SU-DHL-6 (cell line): ENCODE measurements around the gene ZNF568.

Experiments used
- H2AFZ ChIP-seq: fragments of 200-600 bp; sonication (generic); 2 replicates; pipeline ENCODE4 v1.6.1; 2014; ENCODE audit warnings: low read depth, mild to moderate bottlenecking, moderate library complexity, mixed read lengths, antibody characterized with exemption, low read length; ENCODE audit not compliant: severe bottlenecking
- H3F3A ChIP-seq: fragments of 200-600 bp; shearing (Covaris generic); 2 replicates; pipeline ENCODE4 v1.6.0; 2016; ENCODE audit warnings: antibody characterized with exemption, mild to moderate bottlenecking; ENCODE audit not compliant: insufficient read depth
- H3K27ac ChIP-seq: fragments of 200-600 bp; sonication (generic); 2 replicates; pipeline ENCODE4 v1.5.1; 2016; ENCODE audit warnings: low read depth, mild to moderate bottlenecking, low read length, moderate library complexity, mixed read lengths
- H3K27me3 ChIP-seq: fragments of 200-600 bp; sonication (generic), shearing (Covaris generic); 2 replicates; pipeline ENCODE4 v1.6.0; 2014; ENCODE audit warnings: mild to moderate bottlenecking, low read length
- H3K36me3 ChIP-seq: fragments of 200-600 bp; sonication (generic); 2 replicates; pipeline ENCODE4 v1.6.1; 2014; ENCODE audit warnings: mild to moderate bottlenecking, low read length, mixed read lengths
- H3K4me2 ChIP-seq: fragments of 300-600, 200-600 bp; shearing (Covaris generic), sonication (generic); 2 replicates; pipeline ENCODE4 v1.6.0; 2014; ENCODE audit warnings: low read length, low read depth, mild to moderate bottlenecking; ENCODE audit not compliant: poor library complexity, severe bottlenecking
- H3K4me3 ChIP-seq: fragments of 200-600 bp; sonication (generic); 2 replicates; pipeline ENCODE4 v1.5.1; 2014; ENCODE audit warnings: antibody characterized with exemption, low read length, mild to moderate bottlenecking, mixed read lengths; ENCODE audit not compliant: insufficient read depth, poor library complexity, severe bottlenecking
- H3K79me2 ChIP-seq: fragments of 200-600 bp; sonication (generic); 2 replicates; pipeline ENCODE4 v1.6.1; 2014; ENCODE audit warnings: mild to moderate bottlenecking, low read length, moderate library complexity; ENCODE audit not compliant: insufficient read depth
- H3K9ac ChIP-seq: fragments of 200-600 bp; sonication (generic); 2 replicates; pipeline ENCODE4 v1.7.0; 2014; ENCODE audit warnings: mild to moderate bottlenecking, low read length
- H3K9me2 ChIP-seq: fragments of 200-600 bp; sonication (generic); replicated peaks from 2 replicates; pipeline ENCODE4 v1.6.1; 2014; ENCODE audit warnings: low read length; ENCODE audit not compliant: insufficient read depth
- H3K9me3 ChIP-seq: fragments of 200-600 bp; sonication (generic); 2 replicates; pipeline ENCODE4 v1.6.1; 2014; ENCODE audit warnings: low read length, mixed read lengths; ENCODE audit not compliant: insufficient read depth
- H4K20me1 ChIP-seq: fragments of 200-600 bp; sonication (generic); 2 replicates; pipeline ENCODE4 v1.6.1; 2014; ENCODE audit warnings: low read depth, mild to moderate bottlenecking, antibody characterized with exemption, low read length, moderate library complexity, mixed read lengths
- EZH2phosphoT487 ChIP-seq: fragments of 200-600 bp; sonication (generic), shearing (Covaris generic); conservative IDR thresholded peaks from 2 replicates; pipeline ENCODE4 v1.6.1; 2018; ENCODE audit warnings: mild to moderate bottlenecking, antibody characterized with exemption, low read length, moderate library complexity, mixed read lengths
- TF ChIP-seq, protein P1 (sequence below): fragments of 200-600 bp; sonication (generic); IDR thresholded peaks from one replicate; pipeline ENCODE4 v1.5.1; 2017; ENCODE audit warnings: antibody characterized with exemption, mild to moderate bottlenecking, low read length, moderate library complexity; ENCODE audit not compliant: insufficient read depth, poor library complexity, severe bottlenecking

The ZNF568 gene

DNA sequence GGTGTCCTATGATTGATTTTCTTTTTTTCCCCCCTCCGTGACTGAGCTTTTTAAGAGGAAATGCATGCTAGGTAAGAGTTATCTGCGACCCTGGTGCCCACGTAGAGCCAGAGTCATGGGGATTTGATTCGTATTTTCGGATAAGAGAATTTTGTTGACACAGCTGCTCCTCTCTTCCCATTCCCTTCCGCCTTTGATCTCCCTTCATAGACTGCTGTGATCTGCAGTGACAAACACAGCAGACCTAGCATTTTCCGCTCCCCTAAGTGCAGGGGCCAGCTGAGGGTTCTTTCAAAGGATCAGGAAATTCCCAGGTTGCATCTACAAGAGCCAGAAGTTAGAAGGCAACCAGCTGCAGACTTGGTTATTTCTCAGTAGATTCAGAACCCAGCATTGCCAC is 70.5 kb downstream of the ZNF568 start:
- no peak overlapping the region for H3K4me2 ChIP-seq
- no peak overlapping the region for H3K4me3 ChIP-seq
- no peak overlapping the region for H3K9ac ChIP-seq
- no peaks in the 10 kb centered on the region for H3K9me3 ChIP-seq
- no peak overlapping the region for H2AFZ ChIP-seq
- no peaks in the 10 kb centered on the region for H3F3A ChIP-seq
- TF ChIP-seq, protein P1, sequence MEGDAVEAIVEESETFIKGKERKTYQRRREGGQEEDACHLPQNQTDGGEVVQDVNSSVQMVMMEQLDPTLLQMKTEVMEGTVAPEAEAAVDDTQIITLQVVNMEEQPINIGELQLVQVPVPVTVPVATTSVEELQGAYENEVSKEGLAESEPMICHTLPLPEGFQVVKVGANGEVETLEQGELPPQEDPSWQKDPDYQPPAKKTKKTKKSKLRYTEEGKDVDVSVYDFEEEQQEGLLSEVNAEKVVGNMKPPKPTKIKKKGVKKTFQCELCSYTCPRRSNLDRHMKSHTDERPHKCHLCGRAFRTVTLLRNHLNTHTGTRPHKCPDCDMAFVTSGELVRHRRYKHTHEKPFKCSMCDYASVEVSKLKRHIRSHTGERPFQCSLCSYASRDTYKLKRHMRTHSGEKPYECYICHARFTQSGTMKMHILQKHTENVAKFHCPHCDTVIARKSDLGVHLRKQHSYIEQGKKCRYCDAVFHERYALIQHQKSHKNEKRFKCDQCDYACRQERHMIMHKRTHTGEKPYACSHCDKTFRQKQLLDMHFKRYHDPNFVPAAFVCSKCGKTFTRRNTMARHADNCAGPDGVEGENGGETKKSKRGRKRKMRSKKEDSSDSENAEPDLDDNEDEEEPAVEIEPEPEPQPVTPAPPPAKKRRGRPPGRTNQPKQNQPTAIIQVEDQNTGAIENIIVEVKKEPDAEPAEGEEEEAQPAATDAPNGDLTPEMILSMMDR, result no peak
- no peak for TF ChIP-seq EZH2phosphoT487
- H4K20me1 ChIP-seq, result no peaks in the 10 kb centered on the region
- no peaks in the 10 kb centered on the region for H3K27me3 ChIP-seq
- no peak overlapping the region for H3K27ac ChIP-seq
- H3K79me2 ChIP-seq, result no peaks in the 10 kb centered on the region
- H3K36me3 ChIP-seq, result no peaks in the 10 kb centered on the region
- no peaks in the 10 kb centered on the region for H3K9me2 ChIP-seq

DNA sequence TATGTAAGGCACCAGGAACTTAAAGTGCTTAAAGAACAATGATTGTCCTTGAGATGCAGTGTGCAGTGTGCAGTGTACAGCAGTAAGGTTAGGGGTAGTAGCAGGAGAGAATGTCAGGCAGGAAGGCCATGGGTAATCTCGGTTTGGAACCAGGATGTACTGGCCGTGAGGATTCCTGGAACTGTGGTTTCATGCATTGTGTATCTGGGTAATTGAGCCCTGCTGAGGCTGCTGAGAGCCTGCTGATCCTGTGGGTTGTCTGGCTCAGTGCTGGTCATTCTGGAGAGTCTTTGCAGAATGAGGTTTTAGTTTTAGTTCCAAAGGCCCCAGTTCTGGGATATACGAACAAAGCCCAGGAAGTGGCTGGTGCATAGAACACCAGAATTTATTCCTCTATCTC is 71.0 kb downstream of the ZNF568 start:
- no peak overlapping the region for H2AFZ ChIP-seq
- H3K9me2 ChIP-seq, result no peaks in the 10 kb centered on the region
- no peaks in the 10 kb centered on the region for H3F3A ChIP-seq
- H3K4me3 ChIP-seq, result no peak overlapping the region
- TF ChIP-seq, protein P1, result no peak
- no peak for TF ChIP-seq EZH2phosphoT487
- H3K27me3 ChIP-seq, result no peaks in the 10 kb centered on the region
- H3K9ac ChIP-seq, result no peak overlapping the region
- H3K79me2 ChIP-seq, result no peaks in the 10 kb centered on the region
- no peaks in the 10 kb centered on the region for H3K9me3 ChIP-seq
- H3K4me2 ChIP-seq, result no peak overlapping the region
- H3K27ac ChIP-seq, result no peak overlapping the region
- no peaks in the 10 kb centered on the region for H4K20me1 ChIP-seq
- no peaks in the 10 kb centered on the region for H3K36me3 ChIP-seq

DNA sequence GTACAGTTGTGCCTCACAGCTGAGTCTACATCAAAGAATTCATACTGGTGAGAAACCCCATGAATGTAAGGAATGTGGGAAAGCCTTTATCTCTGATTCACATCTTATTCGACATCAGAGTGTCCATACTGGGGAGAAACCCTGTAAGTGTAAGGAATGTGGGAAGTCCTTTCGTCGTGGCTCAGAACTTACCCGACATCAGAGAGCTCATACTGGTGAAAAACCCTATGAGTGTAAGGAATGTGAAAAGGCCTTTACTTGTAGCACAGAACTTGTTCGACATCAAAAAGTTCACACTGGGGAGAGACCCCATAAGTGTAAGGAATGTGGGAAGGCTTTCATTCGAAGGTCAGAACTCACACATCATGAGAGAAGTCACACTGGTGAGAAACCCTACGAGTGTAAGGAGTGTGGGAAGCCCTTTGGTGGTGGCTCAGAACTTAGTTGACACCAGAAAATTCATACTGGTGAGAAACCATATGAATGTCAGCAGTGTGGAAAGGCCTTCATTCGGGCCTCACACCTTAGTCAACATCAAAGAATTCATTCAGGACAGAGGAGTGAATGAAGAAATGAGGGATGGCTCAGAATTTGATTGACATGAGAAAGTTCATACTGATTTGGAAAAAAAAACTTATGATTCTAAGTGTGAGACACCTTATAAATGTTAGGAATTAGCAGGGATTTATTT is 81.2 kb downstream of the ZNF568 start:
- H4K20me1 ChIP-seq, result no peaks in the 10 kb centered on the region
- H3F3A ChIP-seq, result no peaks in the 10 kb centered on the region
- no peaks in the 10 kb centered on the region for H3K79me2 ChIP-seq
- H3K4me2 ChIP-seq, result no peak overlapping the region
- no peaks in the 10 kb centered on the region for H3K9me2 ChIP-seq
- peaks cover 21% of the 10 kb centered on the region for H3K9me3 ChIP-seq
- no peak overlapping the region for H3K4me3 ChIP-seq
- H2AFZ ChIP-seq, result no peak overlapping the region
- no peak overlapping the region for H3K27ac ChIP-seq
- H3K27me3 ChIP-seq, result no peaks in the 10 kb centered on the region
- H3K36me3 ChIP-seq, result peaks cover 10% of the 10 kb centered on the region; the same call in 1 of the 2 replicates
- H3K9ac ChIP-seq, result no peak overlapping the region
- TF ChIP-seq EZH2phosphoT487, result no peak
- TF ChIP-seq, protein P1, result no peak
